Measurements from ENCODE around the gene DAPK1.

DNA sequence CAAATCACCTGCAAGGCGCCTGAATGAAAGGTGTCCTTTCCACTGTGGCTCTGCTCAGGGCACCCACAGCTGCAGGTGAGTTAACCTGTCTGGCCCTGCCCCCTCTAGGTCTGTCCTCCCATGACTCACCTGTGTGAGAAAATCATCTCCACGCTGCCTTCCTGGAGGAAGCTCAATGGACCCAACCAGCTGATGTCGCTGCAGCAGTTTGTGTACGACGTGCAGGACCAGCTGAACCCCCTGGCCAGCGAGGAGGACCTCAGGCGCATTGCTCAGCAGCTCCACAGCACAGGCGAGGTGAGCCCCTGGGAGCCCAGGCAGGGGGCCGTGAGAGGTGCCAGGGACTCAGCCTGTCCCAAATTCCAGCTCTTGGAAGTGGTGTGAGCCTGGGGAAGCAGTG is 205.3 kb downstream of the DAPK1 start:
- TF ChIP-seq, protein P1, sequence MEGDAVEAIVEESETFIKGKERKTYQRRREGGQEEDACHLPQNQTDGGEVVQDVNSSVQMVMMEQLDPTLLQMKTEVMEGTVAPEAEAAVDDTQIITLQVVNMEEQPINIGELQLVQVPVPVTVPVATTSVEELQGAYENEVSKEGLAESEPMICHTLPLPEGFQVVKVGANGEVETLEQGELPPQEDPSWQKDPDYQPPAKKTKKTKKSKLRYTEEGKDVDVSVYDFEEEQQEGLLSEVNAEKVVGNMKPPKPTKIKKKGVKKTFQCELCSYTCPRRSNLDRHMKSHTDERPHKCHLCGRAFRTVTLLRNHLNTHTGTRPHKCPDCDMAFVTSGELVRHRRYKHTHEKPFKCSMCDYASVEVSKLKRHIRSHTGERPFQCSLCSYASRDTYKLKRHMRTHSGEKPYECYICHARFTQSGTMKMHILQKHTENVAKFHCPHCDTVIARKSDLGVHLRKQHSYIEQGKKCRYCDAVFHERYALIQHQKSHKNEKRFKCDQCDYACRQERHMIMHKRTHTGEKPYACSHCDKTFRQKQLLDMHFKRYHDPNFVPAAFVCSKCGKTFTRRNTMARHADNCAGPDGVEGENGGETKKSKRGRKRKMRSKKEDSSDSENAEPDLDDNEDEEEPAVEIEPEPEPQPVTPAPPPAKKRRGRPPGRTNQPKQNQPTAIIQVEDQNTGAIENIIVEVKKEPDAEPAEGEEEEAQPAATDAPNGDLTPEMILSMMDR (IDR thresholded peaks at IDR 0.05) = no peak
- no peak for TF ChIP-seq EZH2 (IDR thresholded peaks at IDR 0.05)
- TF ChIP-seq EZH2phosphoT487 (IDR thresholded peaks at IDR 0.05) = no peak

Measured in neural progenitor cell (in vitro differentiated cells).